B cell (primary cell): Measurements from ENCODE around the gene RIN3. TPM values are rescaled to one million over a fixed set of nuclear protein-coding genes. Genes with fewer than 3 reads are reported as not detected.

Experiments
- ATAC-seq: fragments of 200-7000 bp; cut with Tn5 transposase; one replicate; pipeline ENCODE4 v1.10.0; 2021; ENCODE audit warnings: low read depth, mild to moderate bottlenecking, moderate number of reproducible peaks, moderate library complexity
- CTCF ChIA-PET: fragments of 350-600 bp; sonication (Branson Sonifier 250); formaldehyde crosslinking; loops from one replicate; lab custom pipeline; 2021; ENCODE audit warnings: antibody characterized with exemption, inconsistent platforms; lab: Charles Lee
- POLR2A ChIA-PET: fragments of 350-600 bp; sonication (Branson Sonifier 250); formaldehyde crosslinking; loops from one replicate; lab custom pipeline; 2021; ENCODE audit warnings: antibody characterized with exemption; lab: Charles Lee
- DNase-seq: peaks from one replicate; pipeline ENCODE4 v3.0.0; 2013
- H2AFZ ChIP-seq: 2 replicates; pipeline ENCODE4 v1.6.1; 2012; ENCODE audit warnings: mild to moderate bottlenecking, low read depth, low read length; ENCODE audit not compliant: insufficient read depth, poor library complexity, severe bottlenecking
- H3K27ac ChIP-seq, 2 donors: 1 replicate in 1 of 2; 2 replicates in 1 of 2; pipeline ENCODE4 v1.5.1; 2012 to 2013; ENCODE audit warnings: low read length in 2 of 2, mild to moderate bottlenecking in 2 of 2, moderate library complexity in 1 of 2
- H3K27me3 ChIP-seq, 4 experiments: fragments of 200-600 bp in 1 of 4; sonication (generic) in 1 of 4; replicated peaks in 1 of 4; 1 replicate in 2 of 4; 2 replicates in 2 of 4; pipeline versions ENCODE4 v1.6.1 to v1.7.0; 2013 to 2016; ENCODE audit warnings: low read length in 3 of 4, mild to moderate bottlenecking in 2 of 4, mixed read lengths in 1 of 4, moderate library complexity in 1 of 4; ENCODE audit not compliant: insufficient read depth in 4 of 4, control insufficient read depth in 3 of 4; ENCODE audit errors: control extremely low read depth in 1 of 4
- H3K36me3 ChIP-seq, 2 experiments: replicated peaks in 1 of 2; 1 replicate in 1 of 2; 2 replicates in 1 of 2; pipeline versions ENCODE4 v1.6.1 to v1.7.1; 2013; ENCODE audit warnings: low read length in 1 of 2; ENCODE audit not compliant: insufficient read depth in 2 of 2, control insufficient read depth in 1 of 2; ENCODE audit errors: control extremely low read depth in 1 of 2, extremely low read depth in 1 of 2
- H3K4me1 ChIP-seq, 2 donors: fragments of 200-600 bp in 1 of 2; sonication (generic) in 1 of 2; 1 replicate in 1 of 2; 2 replicates in 1 of 2; pipeline versions ENCODE4 v1.5.1 to v1.6.1; 2013 to 2017; ENCODE audit warnings: low read length in 2 of 2; ENCODE audit not compliant: control insufficient read depth in 2 of 2, insufficient read depth in 2 of 2
- H3K4me2 ChIP-seq: replicated peaks from 2 replicates; pipeline ENCODE3; 2012; ENCODE audit warnings: mild to moderate bottlenecking, low read depth, low read length; ENCODE audit not compliant: poor library complexity, severe bottlenecking
- H3K4me3 ChIP-seq, 5 experiments: fragments of 200-600 bp in 1 of 5; sonication (generic) in 1 of 5; 1 replicate in 3 of 5; 2 replicates in 2 of 5; pipeline versions ENCODE4 v1.5.1 to v1.7.0; 2011 to 2016; ENCODE audit warnings: low read length in 4 of 5, mild to moderate bottlenecking in 4 of 5, low read depth in 2 of 5, control low read depth in 1 of 5, moderate library complexity in 1 of 5; ENCODE audit not compliant: insufficient read depth in 1 of 5; ENCODE audit errors: control extremely low read depth in 1 of 5, extremely low read depth in 1 of 5
- H3K79me2 ChIP-seq: fragments of 200-600 bp; sonication (generic); one replicate; pipeline ENCODE4 v1.6.0; 2016; ENCODE audit warnings: low read length; ENCODE audit not compliant: control insufficient read depth, insufficient read depth
- H3K9ac ChIP-seq: fragments of 200-600 bp; sonication (generic); 2 replicates; pipeline ENCODE4 v1.6.1; 2017; ENCODE audit warnings: mild to moderate bottlenecking, low read length, moderate library complexity
- H3K9me3 ChIP-seq, 3 donors: one replicate each; pipeline versions ENCODE4 v1.6.1 to v1.7.1; 2013; ENCODE audit warnings: low read length in 2 of 3; ENCODE audit not compliant: control insufficient read depth in 2 of 3, insufficient read depth in 1 of 3; ENCODE audit errors: control extremely low read depth in 1 of 3
- H4K20me1 ChIP-seq: 2 replicates; pipeline ENCODE4 v1.6.0; 2012; ENCODE audit warnings: mild to moderate bottlenecking, low read length; ENCODE audit not compliant: insufficient read depth, control insufficient read depth, poor library complexity, severe bottlenecking
- H3K27ac Mint-ChIP-seq: one replicate; pipeline ENCODE4 v1.8.0; 2021; ENCODE audit warnings: mixed read lengths
- H3K27me3 Mint-ChIP-seq: one replicate; pipeline ENCODE4 v1.8.0; 2021; ENCODE audit warnings: mixed read lengths
- H3K4me1 Mint-ChIP-seq: one replicate; pipeline ENCODE4 v1.8.0; 2021; ENCODE audit warnings: mixed read lengths
- H3K4me3 Mint-ChIP-seq: one replicate; pipeline ENCODE4 v1.8.0; 2021; ENCODE audit warnings: mixed read lengths
- H3K9me3 Mint-ChIP-seq: one replicate; pipeline ENCODE4 v1.8.0; 2022; ENCODE audit warnings: mixed read lengths; ENCODE audit not compliant: insufficient read depth
- CTCF ChIP-seq: fragments of 200-600 bp; IDR thresholded peaks from one replicate; pipeline ENCODE4 v1.8.0; 2022; ENCODE audit warnings: antibody characterized with exemption, mild to moderate bottlenecking
- EZH2 ChIP-seq: IDR thresholded peaks from 2 replicates; pipeline ENCODE4 v1.6.1; 2012; ENCODE audit warnings: borderline replicate concordance, low read depth, mild to moderate bottlenecking, moderate library complexity, low read length; ENCODE audit not compliant: insufficient read depth, poor library complexity, severe bottlenecking
- WGBS: methylation state at CpG from one replicate; pipeline ENCODE4 v1.1.5; 2013; ENCODE audit warnings: missing lambda C conversion rate; ENCODE audit not compliant: insufficient coverage; 5-methylcytosine and 5-hydroxymethylcytosine counted together
- intact Hi-C: fragments of 100-400 bp; cut with micrococcal nuclease; formaldehyde crosslinking; loops from one replicate; pipeline ENCODE4 v1.10.0; 2022
- polyA plus RNA-seq: library from polyadenylated mRNA; depleted of rRNA; stranded (reverse); fragments of >200 nt; gene quantifications from 2 replicates; pipeline ENCODE4 v1.2.3, GENCODE V29; 2012
- total RNA-seq, 2 donors: library from RNA; stranded (reverse); fragments of 120-200 nt in 1 of 2; gene quantifications; 1 replicate in 1 of 2; 2 replicates in 1 of 2; pipeline versions ENCODE4 v1.2.3 to v1.2.4, GENCODE V29; 2013 to 2022

The RIN3 gene
- total and polyA plus RNA-seq, 2 donors (not counting 1 experiment from before 2014, with no cell fraction given), result 62.1 to 123 TPM

DNA sequence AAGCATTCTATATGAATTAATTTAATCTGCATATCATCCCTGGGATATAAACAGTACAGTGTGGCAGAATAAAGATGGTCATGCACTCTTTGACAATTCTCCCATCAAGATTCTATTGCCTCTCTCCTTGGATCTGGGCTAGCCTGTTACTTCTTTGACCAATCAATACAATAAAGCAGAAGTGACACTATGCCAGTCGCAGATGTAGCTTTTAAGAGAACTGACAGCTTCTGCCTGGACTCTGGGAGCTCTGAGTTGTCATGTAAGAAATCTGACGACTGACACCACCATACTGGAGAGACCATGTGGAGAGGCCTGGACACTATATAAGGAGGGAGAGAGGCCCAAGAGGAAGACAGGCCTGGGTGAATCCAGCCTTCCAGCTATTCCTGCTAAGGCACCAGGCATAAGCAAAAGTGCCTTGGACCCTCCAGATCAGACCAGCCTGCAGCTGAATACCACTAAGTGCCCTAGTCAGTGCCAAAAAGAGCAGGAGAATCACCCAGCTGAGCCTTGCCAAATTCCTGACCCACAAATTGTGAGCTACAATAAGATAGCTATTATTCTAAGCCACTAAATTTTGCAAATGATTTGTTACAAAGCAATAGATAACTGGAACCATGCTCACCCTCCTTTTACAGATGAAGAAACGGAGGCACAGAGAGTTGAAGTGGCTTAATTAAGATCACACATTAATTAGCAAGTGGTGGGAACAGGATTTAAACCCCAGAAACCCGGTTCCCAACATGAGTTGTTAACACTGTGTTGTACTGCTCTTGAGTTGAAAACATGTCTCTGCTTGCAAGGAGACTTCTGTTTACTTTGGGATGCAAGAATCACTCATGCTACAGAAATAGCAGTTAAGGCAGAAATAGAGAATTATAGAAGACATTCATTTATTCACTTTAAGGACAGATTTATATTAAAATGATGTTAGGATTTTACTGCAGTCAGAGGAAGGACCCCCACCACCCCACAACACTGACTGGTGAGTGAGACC, 84.6 kb downstream of the RIN3 start:
- H3K27ac ChIP-seq, result no peak overlapping the region
- ChIA-PET CTCF (interaction anchor here (0.6 to 5.7 kb wide), 10 partner anchors 9 to 188 kb away, joined by 3 to 29 read pairs (median 6); no protein-coding TSS in a partner anchor), POLR2A (no interaction called here)
- no peaks in the 10 kb centered on the region for H4K20me1 ChIP-seq
- H2AFZ ChIP-seq, result no peak overlapping the region
- H3K27me3 ChIP-seq, result no peaks in the 10 kb centered on the region
- H3K79me2 ChIP-seq, result peaks cover 3% of the 10 kb centered on the region
- peaks cover 1 to 4% of the 10 kb centered on the region in 2 experiments for H3K36me3 ChIP-seq
- Mint-ChIP-seq H3K9me3 (no peaks in the 10 kb centered on the region), H3K4me3 (no peak overlapping the region), H3K27ac (no peak overlapping the region), H3K4me1 (peaks cover 42% of the 10 kb centered on the region), H3K27me3 (no peaks in the 10 kb centered on the region)
- intact Hi-C loops, result no loop called here
- H3K4me2 ChIP-seq, result no peak overlapping the region
- H3K9me3 ChIP-seq, result no peaks in the 10 kb centered on the region
- no peak for TF ChIP-seq CTCF
- TF ChIP-seq EZH2, result no peak
- no peak overlapping the region for H3K4me3 ChIP-seq
- ATAC-seq (no peak), DNase-seq (no peak)
- H3K4me1 ChIP-seq, result peaks cover 0 to 13% of the 10 kb centered on the region in 2 donors
- 0% methylated on average over 1 of the region's 4 CpGs for WGBS
- no peak overlapping the region for H3K9ac ChIP-seq

DNA sequence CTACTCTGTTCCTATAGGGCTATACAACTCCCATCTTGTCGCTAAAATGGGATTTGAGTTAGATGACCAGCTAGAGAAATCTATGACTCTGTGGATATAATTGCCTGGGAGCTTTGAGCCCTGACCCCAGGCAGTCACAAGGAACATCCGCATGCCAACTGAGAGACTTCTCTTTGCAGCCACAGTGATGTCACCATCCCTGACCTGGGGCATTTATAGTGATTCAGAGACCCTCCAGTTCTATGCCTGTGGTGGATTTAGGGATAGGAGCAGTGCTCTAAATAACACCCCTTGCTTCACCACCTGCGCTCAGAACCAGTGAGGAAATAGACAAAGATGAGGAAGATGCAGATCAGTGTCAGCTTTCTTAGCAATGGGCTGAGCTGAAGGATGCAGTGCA, 86.2 kb downstream of the RIN3 start:
- Mint-ChIP-seq H3K4me1 (peaks cover 45% of the 10 kb centered on the region), H3K4me3 (no peak overlapping the region), H3K27ac (peak overlapping the region; percentile 2), H3K27me3 (no peaks in the 10 kb centered on the region), H3K9me3 (no peaks in the 10 kb centered on the region)
- Histone ChIP-seq H2AFZ (no peak overlapping the region), H3K4me2 (no peak overlapping the region), H3K79me2 (peaks cover 3% of the 10 kb centered on the region), H3K4me3 (no peak overlapping the region), H3K9me3 (no peaks in the 10 kb centered on the region), H3K27me3 (no peaks in the 10 kb centered on the region), H4K20me1 (no peaks in the 10 kb centered on the region), H3K9ac (no peak overlapping the region), H3K4me1 (peaks cover 0 to 13% of the 10 kb centered on the region in 2 donors), H3K27ac (no peak overlapping the region), H3K36me3 (peaks cover 0 to 3% of the 10 kb centered on the region in 2 experiments)
- TF ChIP-seq CTCF (no peak), EZH2 (no peak)
- ATAC-seq (no peak), DNase-seq (no peak)
- intact Hi-C loops, result no loop called here
- ChIA-PET CTCF (interaction anchor here (1.0 to 1.9 kb wide), 6 partner anchors 15 to 82 kb away, joined by 4 to 7 read pairs (median 4); no protein-coding TSS in a partner anchor), POLR2A (no interaction called here)
- WGBS, result 92% methylated on average over 2 of the region's 3 CpGs
